ENCODE data around the gene SEL1L3. TPM values are rescaled to one million over a fixed set of nuclear protein-coding genes. Genes with fewer than 3 reads are reported as not detected.

The SEL1L3 gene
- total and polyA plus RNA-seq, 2 of the 13 experiments (the other 11 are each of a cell fraction or from before 2014, with no cell fraction given) = 0.28 to 1.1 TPM

- TF ChIP-seq ZNF329 (CRISPR knock-in tag; IDR thresholded peaks at IDR 0.05; ENCODE audit: low read depth) (no peak), ARNT (IDR thresholded peaks at IDR 0.05) (no peak), NR0B2 (CRISPR knock-in tag; IDR thresholded peaks at IDR 0.05) (no peak), NFYC (CRISPR knock-in tag; IDR thresholded peaks at IDR 0.05) (no peak)
Measured at GRCh38 chr4:25712611-25713010, 150.2 kb downstream of the SEL1L3 start (continued).

- H3K9me3 ChIP-seq (ENCODE audit: low read length) = no peaks in the 10 kb centered on the region
- FAIRE-seq = no peak
- H4K20me1 ChIP-seq (ENCODE audit: insufficient read depth, low read length) = no peaks in the 10 kb centered on the region
- CTCF ChIA-PET (ENCODE audit: low intra/inter-chr PET ratio, low total read pairs) = no interaction called here
- 33% methylated on average over 3 of the region's 3 CpGs for WGBS (ENCODE audit: low lambda C conversion rate)
- intact Hi-C loops (cut with micrococcal nuclease; ENCODE audit: unreplicated experiment) = no loop called here
- 0 out of 5 replicates have a peak, but pooled peaks cover 0 to 2% of the 10 kb centered on the region in 2 experiments for H3K27me3 ChIP-seq (ENCODE audit: control insufficient read depth in 1 of 2, insufficient read depth in 2 of 2, low read length in 2 of 2)
- H3K79me2 ChIP-seq (ENCODE audit: insufficient read depth, low read length) = no peaks in the 10 kb centered on the region
- no peak for DNase-seq (ENCODE audit: low spot score)
- TF ChIP-seq ATF7 (IDR thresholded peaks at IDR 0.05) (no peak), ATF7 (CRISPR knock-in tag; IDR thresholded peaks at IDR 0.05) (no peak), SOX5 (CRISPR knock-in tag; IDR thresholded peaks at IDR 0.05; ENCODE audit: borderline replicate concordance) (no peak), NFIB (CRISPR knock-in tag; IDR thresholded peaks at IDR 0.05; ENCODE audit: borderline replicate concordance) (no peak), MEIS1 (CRISPR knock-in tag; IDR thresholded peaks at IDR 0.05; ENCODE audit: borderline replicate concordance) (no peak), ZBTB38 (CRISPR knock-in tag; IDR thresholded peaks at IDR 0.05) (no peak), ADNP (CRISPR knock-in tag; IDR thresholded peaks at IDR 0.05) (no peak), ETV5 (CRISPR knock-in tag; IDR thresholded peaks at IDR 0.05; ENCODE audit: borderline replicate concordance) (no peak), HNRNPK (IDR thresholded peaks at IDR 0.05; ENCODE audit: low read depth, low read length, poor library complexity, severe bottlenecking) (no peak), PHF5A (CRISPR knock-in tag; IDR thresholded peaks at IDR 0.05; ENCODE audit: low read depth, unreplicated experiment) (no peak), TFE3 (CRISPR knock-in tag; IDR thresholded peaks at IDR 0.05) (no peak), SCMH1 (CRISPR knock-in tag; IDR thresholded peaks at IDR 0.05; ENCODE audit: borderline replicate concordance) (no peak), ZKSCAN5 (CRISPR knock-in tag; IDR thresholded peaks at IDR 0.05) (no peak), CTCF (CRISPR knock-in tag; IDR thresholded peaks at IDR 0.05) (no peak), RAD51 (IDR thresholded peaks at IDR 0.05; ENCODE audit: borderline replicate concordance) (no peak), ZNF362 (CRISPR knock-in tag; IDR thresholded peaks at IDR 0.05; ENCODE audit: borderline replicate concordance) (no peak), ZNF619 (CRISPR knock-in tag; IDR thresholded peaks at IDR 0.05) (no peak), ZNF234 (CRISPR knock-in tag; conservative IDR thresholded peaks at IDR 0.05) (no peak)
- no peaks in the 10 kb centered on the region for H3K4me1 ChIP-seq (ENCODE audit: insufficient read depth, low read length)
- H2AFZ ChIP-seq (ENCODE audit: low read length) = no peak overlapping the region
- no peak overlapping the region for H3K4me2 ChIP-seq (ENCODE audit: low read depth, low read length)
- BruUV-seq (replicated peaks) = no TSS peak
- H3K4me3 ChIP-seq (replicated peaks in 1 of 3; ENCODE audit: insufficient read depth in 1 of 3, low read depth in 2 of 3, low read length in 3 of 3) = no peak overlapping the region
- ATAC-seq = no peak
- in situ Hi-C loops (cut with HindIII; ENCODE audit: extremely low pct_ligation_motif_present, low pct_unique_long_range_greater_than_20kb) = no loop called here
- no peak overlapping the region for H3K27ac ChIP-seq (ENCODE audit: extremely low read length, insufficient read depth, low read length)
- H3K36me3 ChIP-seq (replicated peaks in 1 of 2; ENCODE audit: control insufficient read depth in 1 of 2, insufficient read depth in 2 of 2, low read length in 2 of 2) = no peaks in the 10 kb centered on the region
- POLR2A ChIA-PET = no interaction called here
- H3K9ac ChIP-seq (ENCODE audit: insufficient read depth, low read depth, low read length) = no peak overlapping the region
Measured at GRCh38 chr4:25710637-25711036, 152.2 kb downstream of the SEL1L3 start.

Measured in HepG2 (cell line).